ENCODE measurements around the gene ADGRG3.

DNA sequence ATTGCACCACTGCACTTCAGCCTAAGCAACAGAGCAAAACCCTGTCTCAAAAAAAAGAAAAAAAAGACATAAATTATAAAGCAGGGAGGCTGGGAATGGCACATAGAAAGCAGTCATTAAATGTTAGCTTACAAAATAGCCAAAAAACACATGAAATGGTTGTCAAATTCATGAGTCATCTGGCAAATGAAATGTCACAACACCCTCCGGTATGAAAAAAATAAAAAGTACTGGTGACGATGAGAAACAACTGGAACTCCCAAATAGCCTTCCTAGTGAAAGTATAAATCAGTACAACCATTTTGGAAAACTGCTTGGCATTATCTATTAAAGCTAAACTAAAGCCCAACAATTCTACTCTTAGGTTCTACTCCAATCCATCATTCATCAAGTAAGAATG lies 63.9 kb downstream of the ADGRG3 start:
- TF ChIP-seq, protein P1, sequence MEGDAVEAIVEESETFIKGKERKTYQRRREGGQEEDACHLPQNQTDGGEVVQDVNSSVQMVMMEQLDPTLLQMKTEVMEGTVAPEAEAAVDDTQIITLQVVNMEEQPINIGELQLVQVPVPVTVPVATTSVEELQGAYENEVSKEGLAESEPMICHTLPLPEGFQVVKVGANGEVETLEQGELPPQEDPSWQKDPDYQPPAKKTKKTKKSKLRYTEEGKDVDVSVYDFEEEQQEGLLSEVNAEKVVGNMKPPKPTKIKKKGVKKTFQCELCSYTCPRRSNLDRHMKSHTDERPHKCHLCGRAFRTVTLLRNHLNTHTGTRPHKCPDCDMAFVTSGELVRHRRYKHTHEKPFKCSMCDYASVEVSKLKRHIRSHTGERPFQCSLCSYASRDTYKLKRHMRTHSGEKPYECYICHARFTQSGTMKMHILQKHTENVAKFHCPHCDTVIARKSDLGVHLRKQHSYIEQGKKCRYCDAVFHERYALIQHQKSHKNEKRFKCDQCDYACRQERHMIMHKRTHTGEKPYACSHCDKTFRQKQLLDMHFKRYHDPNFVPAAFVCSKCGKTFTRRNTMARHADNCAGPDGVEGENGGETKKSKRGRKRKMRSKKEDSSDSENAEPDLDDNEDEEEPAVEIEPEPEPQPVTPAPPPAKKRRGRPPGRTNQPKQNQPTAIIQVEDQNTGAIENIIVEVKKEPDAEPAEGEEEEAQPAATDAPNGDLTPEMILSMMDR (IDR thresholded peaks at IDR 0.05) = no peak
- TF ChIP-seq POLR2A (IDR thresholded peaks at IDR 0.05) = no peak

Measured in suprapubic skin (tissue), 3 donors.